Gastroesophageal sphincter (tissue), 4 donors: ENCODE results near the gene ARPC1B. TPM values are rescaled to one million over a fixed set of nuclear protein-coding genes. Genes with fewer than 3 reads are reported as not detected.
A peak's percentile ranks its signal among the peaks of the same experiment; 100 is the strongest.

Experiments used
- ATAC-seq: fragments of 150-250 bp; one replicate; pipeline ENCODE4 v1.9.1; 2016; ENCODE audit warnings: mild to moderate bottlenecking, moderate library complexity
- H3K27ac ChIP-seq, 4 donors: fragments of 200-600 bp; sonication (generic) in 3 of 4; 1 replicate in 3 of 4; 2 replicates in 1 of 4; pipeline ENCODE4 v1.5.1; 2016 to 2019
- H3K27me3 ChIP-seq: fragments of 200-600 bp; sonication (generic); one replicate; pipeline ENCODE4 v1.5.1; 2019
- H3K36me3 ChIP-seq, 2 donors: fragments of 200-600 bp; sonication (generic); one replicate each; pipeline ENCODE4 v1.5.1; 2019; ENCODE audit warnings: control low read depth in 1 of 2
- H3K4me1 ChIP-seq, 3 donors: fragments of 200-600 bp; sonication (generic); 1 replicate in 2 of 3; 2 replicates in 1 of 3; pipeline ENCODE4 v1.5.1; 2016 to 2019; ENCODE audit warnings: control low read depth in 2 of 3
- H3K4me3 ChIP-seq, 2 donors: fragments of 200-600 bp; sonication (generic); one replicate each; pipeline ENCODE4 v1.5.1; 2019; ENCODE audit warnings: mild to moderate bottlenecking in 1 of 2, moderate library complexity in 1 of 2
- H3K9me3 ChIP-seq, 3 donors: fragments of 200-600 bp; sonication (generic); one replicate each; pipeline ENCODE4 v1.5.1; 2017 to 2019; ENCODE audit warnings: control low read depth in 2 of 3
- EP300 ChIP-seq: sonication (generic); formaldehyde crosslinking; IDR thresholded peaks from one replicate; pipeline ENCODE4 v1.6.1; 2017; ENCODE audit warnings: antibody characterized with exemption, mild to moderate bottlenecking
- POLR2A ChIP-seq, 2 donors: fragments of 450-650 bp; IDR thresholded peaks; one replicate each; pipeline ENCODE4 v1.6.1; 2017; ENCODE audit warnings: antibody characterized with exemption in 2 of 2, mild to moderate bottlenecking in 2 of 2, moderate library complexity in 1 of 2
- POLR2AphosphoS5 ChIP-seq: sonication (generic); formaldehyde crosslinking; IDR thresholded peaks from one replicate; pipeline ENCODE4 v1.6.1; 2017; ENCODE audit warnings: antibody characterized with exemption
- WGBS, 2 donors: methylation state at CpG; one replicate each; pipeline ENCODE4 v1.1.5; 2018; ENCODE audit warnings: low coverage in 1 of 2; 5-methylcytosine and 5-hydroxymethylcytosine counted together
- total RNA-seq, 4 donors: library from RNA; depleted of rRNA; stranded (reverse); fragments of >200 nt; gene quantifications; one replicate each; pipeline ENCODE4 v1.1.0, GENCODE V29; 2016
- TF ChIP-seq, protein P1 (sequence below), 4 experiments: fragments of 200-600 bp in 2 of 4; fragments of 450-650 bp in 2 of 4; sonication (generic) in 1 of 4; IDR thresholded peaks; one replicate each; pipeline ENCODE4 v1.5.1; 2017 to 2019; ENCODE audit warnings: antibody characterized with exemption in 4 of 4, mild to moderate bottlenecking in 2 of 4, moderate library complexity in 2 of 4

ARPC1B gene
- total RNA-seq, 4 donors from 2014 or later: 69.9 to 158 (median 138) TPM

DNA sequence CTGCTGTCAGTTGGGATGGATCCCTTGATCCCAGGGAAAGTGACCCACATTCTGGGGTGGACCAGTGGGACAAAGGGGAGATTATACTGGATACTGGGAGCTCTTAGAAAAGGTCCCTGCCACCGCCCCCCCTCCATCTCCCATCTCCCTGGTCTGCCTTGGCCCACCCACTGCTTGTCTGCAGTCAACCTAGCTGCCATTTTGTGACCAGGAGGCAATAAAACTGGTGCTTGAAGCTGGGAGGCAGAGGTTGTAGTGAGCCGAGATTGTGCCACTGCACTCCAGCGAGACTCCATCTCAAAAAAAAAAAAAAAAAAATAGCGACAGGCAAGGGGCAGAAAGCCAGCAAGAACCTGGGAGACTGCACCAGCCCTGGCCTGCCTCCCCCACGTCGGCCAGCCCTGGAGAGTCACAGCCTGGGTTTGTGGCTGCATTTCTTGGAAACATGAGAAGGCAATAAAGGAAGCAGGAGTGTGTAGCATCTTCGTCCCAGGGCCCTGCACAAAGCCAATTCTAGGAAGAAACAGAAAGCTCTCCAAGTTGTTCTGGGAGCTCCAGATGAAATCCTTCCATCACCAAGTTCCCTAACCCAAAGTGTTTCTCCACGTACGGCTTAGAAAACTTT is 4.7 kb upstream of the ARPC1B start:
- no peak overlapping the region for H3K27ac ChIP-seq
- H3K36me3 ChIP-seq: peaks cover 0 to 41% of the 10 kb centered on the region in 2 donors
- no peaks in the 10 kb centered on the region for H3K27me3 ChIP-seq
- 22 to 28% methylated on average over 3 to 7 of the region's 9 CpGs for WGBS, 2 donors
- H3K4me1 ChIP-seq: peaks cover 0 to 23% (median 0%) of the 10 kb centered on the region in 3 donors
- H3K4me3 ChIP-seq: no peak overlapping the region
- H3K9me3 ChIP-seq: no peaks in the 10 kb centered on the region
- ATAC-seq: no peak
- TF ChIP-seq, protein P1, sequence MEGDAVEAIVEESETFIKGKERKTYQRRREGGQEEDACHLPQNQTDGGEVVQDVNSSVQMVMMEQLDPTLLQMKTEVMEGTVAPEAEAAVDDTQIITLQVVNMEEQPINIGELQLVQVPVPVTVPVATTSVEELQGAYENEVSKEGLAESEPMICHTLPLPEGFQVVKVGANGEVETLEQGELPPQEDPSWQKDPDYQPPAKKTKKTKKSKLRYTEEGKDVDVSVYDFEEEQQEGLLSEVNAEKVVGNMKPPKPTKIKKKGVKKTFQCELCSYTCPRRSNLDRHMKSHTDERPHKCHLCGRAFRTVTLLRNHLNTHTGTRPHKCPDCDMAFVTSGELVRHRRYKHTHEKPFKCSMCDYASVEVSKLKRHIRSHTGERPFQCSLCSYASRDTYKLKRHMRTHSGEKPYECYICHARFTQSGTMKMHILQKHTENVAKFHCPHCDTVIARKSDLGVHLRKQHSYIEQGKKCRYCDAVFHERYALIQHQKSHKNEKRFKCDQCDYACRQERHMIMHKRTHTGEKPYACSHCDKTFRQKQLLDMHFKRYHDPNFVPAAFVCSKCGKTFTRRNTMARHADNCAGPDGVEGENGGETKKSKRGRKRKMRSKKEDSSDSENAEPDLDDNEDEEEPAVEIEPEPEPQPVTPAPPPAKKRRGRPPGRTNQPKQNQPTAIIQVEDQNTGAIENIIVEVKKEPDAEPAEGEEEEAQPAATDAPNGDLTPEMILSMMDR (IDR thresholded peaks at IDR 0.05): no peak
- TF ChIP-seq POLR2AphosphoS5 (no peak), EP300 (no peak), POLR2A (IDR thresholded peaks at IDR 0.05) (no peak)

GRCh38 chr7:99371376-99371920 is 3.1 kb upstream of the ARPC1B start:
- ATAC-seq: no peak
- H3K27me3 ChIP-seq: no peaks in the 10 kb centered on the region
- H3K4me1 ChIP-seq: peaks cover 0 to 34% (median 4%) of the 10 kb centered on the region in 3 donors
- peak overlapping the region in 1 of 4 donors; percentile 91 for H3K27ac ChIP-seq
- H3K4me3 ChIP-seq: no peak overlapping the region
- H3K9me3 ChIP-seq: no peaks in the 10 kb centered on the region
- H3K36me3 ChIP-seq: peaks cover 0 to 25% of the 10 kb centered on the region in 2 donors
- WGBS, 2 donors: 77 to 89% methylated on average over 3 to 6 of the region's 11 CpGs
- TF ChIP-seq POLR2A (IDR thresholded peaks at IDR 0.05): no peak
- TF ChIP-seq, protein P1 (IDR thresholded peaks at IDR 0.05): no peak
- TF ChIP-seq POLR2AphosphoS5: no peak
- TF ChIP-seq EP300: no peak

DNA sequence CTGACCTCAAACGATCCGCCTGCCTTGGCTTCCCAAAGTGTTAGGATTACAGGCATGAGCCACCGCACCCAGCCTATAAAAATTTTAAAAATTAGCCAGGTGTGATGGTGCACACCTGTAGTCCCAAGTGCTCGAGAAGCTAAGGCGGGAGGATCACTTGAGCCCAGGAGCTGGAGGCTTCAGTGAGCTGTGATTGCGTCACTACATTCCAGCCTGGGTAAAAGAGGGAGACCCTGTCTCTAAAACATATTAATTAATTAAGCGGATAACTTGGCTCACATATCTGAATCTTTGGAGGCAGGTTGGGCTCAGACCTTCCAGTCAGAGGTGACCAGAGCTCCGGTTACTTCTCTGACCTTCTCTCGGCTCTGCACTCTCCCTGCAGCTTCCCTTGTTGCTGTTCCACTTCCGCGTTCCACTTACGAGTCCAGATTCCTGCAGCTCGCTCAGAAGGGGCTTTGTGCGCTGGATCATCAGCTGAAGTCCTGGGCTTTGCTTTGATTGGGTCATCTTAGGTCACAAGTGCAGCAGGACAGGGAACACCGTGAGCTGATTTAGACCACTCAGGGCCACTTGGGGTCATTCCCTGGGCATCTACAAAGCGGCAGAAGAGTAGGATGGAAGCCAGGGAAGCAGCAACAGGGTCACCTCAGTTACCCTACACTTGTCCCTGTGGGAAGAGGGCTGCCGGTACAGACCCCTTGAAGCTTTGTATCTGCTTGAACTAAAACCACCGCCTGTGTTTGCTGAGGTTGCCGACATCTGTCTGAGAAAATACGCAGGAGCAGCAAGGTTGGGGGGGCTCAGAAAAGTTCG is 2.0 kb upstream of the ARPC1B start:
- Histone ChIP-seq H3K4me3 (no peak overlapping the region), H3K36me3 (peaks cover 0 to 18% of the 10 kb centered on the region in 2 donors), H3K4me1 (peaks cover 0 to 34% (median 4%) of the 10 kb centered on the region in 3 donors), H3K27ac (peak overlapping the region in 3 of 4 donors; percentile 87 to 92 (median 91)), H3K27me3 (no peaks in the 10 kb centered on the region), H3K9me3 (no peaks in the 10 kb centered on the region)
- WGBS, 2 donors: 42 to 72% methylated on average over 5 to 13 of the region's 21 CpGs
- ATAC-seq: no peak
- TF ChIP-seq EP300 (no peak), POLR2AphosphoS5 (no peak), POLR2A (IDR thresholded peaks at IDR 0.05) (no peak)
- TF ChIP-seq, protein P1 (IDR thresholded peaks at IDR 0.05): no peak

GRCh38 chr7:99373091-99374066 is 1.2 kb upstream of the ARPC1B start:
- peak overlapping the region in 1 of 2 donors; percentile 93 for H3K4me3 ChIP-seq

More at GRCh38 chr7:99373091-99374066, 1.2 kb upstream of the ARPC1B start:
- ATAC-seq: no peak
- TF ChIP-seq POLR2A (IDR thresholded peaks at IDR 0.05): no peak
- no peak for TF ChIP-seq POLR2AphosphoS5
- no peak for TF ChIP-seq EP300
- TF ChIP-seq, protein P1 (IDR thresholded peaks at IDR 0.05): no peak
- H3K4me1 ChIP-seq: peaks cover 0 to 38% (median 4%) of the 10 kb centered on the region in 3 donors
- H3K9me3 ChIP-seq: no peaks in the 10 kb centered on the region
- WGBS, 2 donors: 80 to 86% methylated on average over 21 to 31 of the region's 41 CpGs
- no peaks in the 10 kb centered on the region for H3K27me3 ChIP-seq
- peak overlapping the region in 3 of 4 donors; percentile 87 to 92 (median 91) for H3K27ac ChIP-seq
- peaks cover 0 to 24% of the 10 kb centered on the region in 2 donors for H3K36me3 ChIP-seq
